CD14-positive monocyte (primary cell): ENCODE results near the gene AMBP. TPM values are rescaled to one million over a fixed set of nuclear protein-coding genes. Genes with fewer than 3 reads are reported as not detected.

ENCODE experiments used
- DNase-seq, 3 donors: peaks; one replicate each; pipeline ENCODE4 v3.0.0-alpha.2; 2011 to 2022
- H2AFZ ChIP-seq: 2 replicates; pipeline ENCODE4 v1.6.0; 2012; ENCODE audit warnings: mild to moderate bottlenecking, low read depth, low read length, inconsistent platforms; ENCODE audit not compliant: insufficient read depth, poor library complexity, severe bottlenecking
- H3K27ac ChIP-seq, 2 donors: 1 replicate in 1 of 2; 2 replicates in 1 of 2; pipeline ENCODE4 v1.5.1; 2012 to 2013; ENCODE audit warnings: low read length in 2 of 2, control low read depth in 1 of 2, inconsistent platforms in 1 of 2, low read depth in 1 of 2, mild to moderate bottlenecking in 1 of 2
- H3K27me3 ChIP-seq, 2 donors: one replicate each; pipeline versions ENCODE4 v1.6.0 to v1.6.1; 2011 to 2013; ENCODE audit warnings: low read length in 2 of 2; ENCODE audit not compliant: control insufficient read depth in 2 of 2, insufficient read depth in 2 of 2
- H3K36me3 ChIP-seq, 2 donors: replicated peaks in 1 of 2; 1 replicate in 1 of 2; 2 replicates in 1 of 2; pipeline versions ENCODE4 v1.5.1 to v1.6.1; 2012 to 2013; ENCODE audit warnings: low read length in 2 of 2, control low read depth in 1 of 2, inconsistent platforms in 1 of 2, mild to moderate bottlenecking in 1 of 2; ENCODE audit not compliant: insufficient read depth in 2 of 2, control insufficient read depth in 1 of 2
- H3K4me1 ChIP-seq, 2 donors: 1 replicate in 1 of 2; 2 replicates in 1 of 2; pipeline versions ENCODE4 v1.5.1 to v1.6.1; 2012 to 2013; ENCODE audit warnings: low read length in 2 of 2, control low read depth in 1 of 2, inconsistent platforms in 1 of 2, mild to moderate bottlenecking in 1 of 2, moderate library complexity in 1 of 2; ENCODE audit not compliant: insufficient read depth in 2 of 2, control insufficient read depth in 1 of 2
- H3K4me2 ChIP-seq: replicated peaks from 2 replicates; pipeline ENCODE3; 2012; ENCODE audit warnings: low read length, moderate library complexity, mild to moderate bottlenecking; ENCODE audit not compliant: poor library complexity, severe bottlenecking; ENCODE audit errors: extremely low read depth
- H3K4me3 ChIP-seq, 3 experiments: fragments of 200-600 bp in 1 of 3; sonication (generic) in 1 of 3; replicated peaks in 1 of 3; 1 replicate in 2 of 3; 2 replicates in 1 of 3; pipeline ENCODE4 v1.5.1; 2011 to 2013; ENCODE audit warnings: low read length in 3 of 3, mild to moderate bottlenecking in 3 of 3, control low read depth in 2 of 3, low read depth in 2 of 3, inconsistent platforms in 1 of 3, moderate library complexity in 1 of 3
- H3K79me2 ChIP-seq: 2 replicates; pipeline ENCODE4 v1.6.0; 2012; ENCODE audit warnings: mild to moderate bottlenecking, control low read depth, inconsistent platforms, low read length, moderate library complexity; ENCODE audit not compliant: insufficient read depth
- H3K9ac ChIP-seq: 2 replicates; pipeline ENCODE4 v1.6.0; 2017; ENCODE audit warnings: low read length, mild to moderate bottlenecking; ENCODE audit not compliant: insufficient read depth, poor library complexity, severe bottlenecking
- H3K9me3 ChIP-seq, 2 donors: replicated peaks in 1 of 2; 1 replicate in 1 of 2; 2 replicates in 1 of 2; pipeline versions ENCODE4 v1.5.1 to v1.6.1; 2012 to 2013; ENCODE audit warnings: low read length in 2 of 2, control low read depth in 1 of 2; ENCODE audit not compliant: control insufficient read depth in 1 of 2, insufficient read depth in 1 of 2
- H4K20me1 ChIP-seq: 2 replicates; pipeline ENCODE4 v1.6.0; 2012; ENCODE audit warnings: mild to moderate bottlenecking, low read length, control low read depth, moderate library complexity; ENCODE audit not compliant: insufficient read depth
- H3K27ac Mint-ChIP-seq, 7 donors: one replicate each; pipeline ENCODE4 v1.8.0; 2020; ENCODE audit warnings: mild to moderate bottlenecking in 7 of 7, mixed read lengths in 7 of 7, moderate library complexity in 6 of 7, inconsistent platforms in 2 of 7
- H3K27me3 Mint-ChIP-seq, 3 donors: one replicate each; pipeline ENCODE4 v1.8.0; 2021 to 2022; ENCODE audit warnings: low read depth in 3 of 3, mild to moderate bottlenecking in 3 of 3, mixed read lengths in 3 of 3, moderate library complexity in 3 of 3, inconsistent platforms in 1 of 3
- H3K36me3 Mint-ChIP-seq, 2 donors: one replicate each; pipeline ENCODE4 v1.8.0; 2020; ENCODE audit warnings: mixed read lengths in 2 of 2, inconsistent platforms in 1 of 2, mild to moderate bottlenecking in 1 of 2
- H3K4me1 Mint-ChIP-seq: one replicate; pipeline ENCODE4 v1.8.0; 2020; ENCODE audit warnings: mild to moderate bottlenecking, mixed read lengths
- H3K4me3 Mint-ChIP-seq, 2 donors: one replicate each; pipeline ENCODE4 v1.8.0; 2020; ENCODE audit warnings: mild to moderate bottlenecking in 2 of 2, mixed read lengths in 2 of 2, moderate library complexity in 1 of 2
- H3K9me3 Mint-ChIP-seq, 7 donors: one replicate each; pipeline ENCODE4 v1.8.0; 2020 to 2022; ENCODE audit warnings: mixed read lengths in 7 of 7, mild to moderate bottlenecking in 6 of 7, moderate library complexity in 6 of 7, inconsistent platforms in 2 of 7
- CTCF ChIP-seq: fragments of 200-600 bp; IDR thresholded peaks from one replicate; pipeline ENCODE4 v1.8.0; 2022; ENCODE audit warnings: antibody characterized with exemption, mild to moderate bottlenecking
- WGBS: methylation state at CpG from one replicate; pipeline ENCODE4 v1.1.5; 2013; ENCODE audit warnings: missing lambda C conversion rate; ENCODE audit not compliant: insufficient coverage; 5-methylcytosine and 5-hydroxymethylcytosine counted together
- intact Hi-C, 2 donors: fragments of 100-400 bp; cut with micrococcal nuclease; formaldehyde crosslinking; loops; one replicate each; pipeline versions ENCODE4 v1.15.0 to v1.15.1; 2023
- polyA plus RNA-seq, 3 donors: library from polyadenylated mRNA; depleted of rRNA in 1 of 3; unstranded in 2 of 3; stranded (reverse) in 1 of 3; fragments of 300-500 nt in 2 of 3; fragments of >200 nt in 1 of 3; fragmentation: Illumina TruSeq in 2 of 3; gene quantifications; 1 replicate in 2 of 3; 2 replicates in 1 of 3; pipeline ENCODE4 v1.2.3, GENCODE V29; 2012 to 2021

The AMBP gene
- polyA plus RNA-seq, 3 donors = not detected

- WGBS = 96% methylated on average over 3 of the region's 5 CpGs
- no peak overlapping the region for H2AFZ ChIP-seq
- no peak overlapping the region for H3K4me2 ChIP-seq
- intact Hi-C loops = no loop called here
- Mint-ChIP-seq H3K9me3 (no peaks in the 10 kb centered on the region), H3K27me3 (peaks cover 3 to 10% (median 5%) of the 10 kb centered on the region in 3 donors), H3K27ac (no peak overlapping the region), H3K4me1 (peaks cover 2% of the 10 kb centered on the region), H3K4me3 (no peak overlapping the region), H3K36me3 (no peaks in the 10 kb centered on the region)
- no peak for DNase-seq
- no peak overlapping the region for H3K9ac ChIP-seq
- no peaks in the 10 kb centered on the region for H3K79me2 ChIP-seq
- H3K27me3 ChIP-seq = peaks cover 0 to 2% of the 10 kb centered on the region in 2 donors
- no peak for TF ChIP-seq CTCF
- no peak overlapping the region for H3K4me3 ChIP-seq
- no peaks in the 10 kb centered on the region for H4K20me1 ChIP-seq
- no peaks in the 10 kb centered on the region for H3K36me3 ChIP-seq
- H3K27ac ChIP-seq = no peak overlapping the region
- no peaks in the 10 kb centered on the region for H3K9me3 ChIP-seq
- no peaks in the 10 kb centered on the region for H3K4me1 ChIP-seq
Observed at GRCh38 chr9:114080195-114080772, 2.2 kb upstream of the AMBP start.

GRCh38 chr9:114078781-114079156 is 669 bp upstream of the AMBP start:
- H3K4me1 Mint-ChIP-seq = peaks cover 2% of the 10 kb centered on the region
- no peak overlapping the region for H3K4me3 Mint-ChIP-seq
- H2AFZ ChIP-seq = no peak overlapping the region
- H3K4me2 ChIP-seq = no peak overlapping the region
- H3K36me3 Mint-ChIP-seq = no peaks in the 10 kb centered on the region
- 100% methylated on average over 4 of the region's 7 CpGs for WGBS
- peaks cover 0 to 9% of the 10 kb centered on the region in 2 donors for H3K27me3 ChIP-seq
- H3K9me3 ChIP-seq = no peaks in the 10 kb centered on the region
- H4K20me1 ChIP-seq = no peaks in the 10 kb centered on the region
- H3K4me3 ChIP-seq = no peak overlapping the region
- no peaks in the 10 kb centered on the region for H3K36me3 ChIP-seq
- H3K27ac Mint-ChIP-seq = no peak overlapping the region
- intact Hi-C loops = no loop called here
- no peak overlapping the region for H3K9ac ChIP-seq
- DNase-seq = no peak
- TF ChIP-seq CTCF = no peak
- H3K9me3 Mint-ChIP-seq = no peaks in the 10 kb centered on the region
- H3K27ac ChIP-seq = no peak overlapping the region
- no peaks in the 10 kb centered on the region for H3K79me2 ChIP-seq
- no peaks in the 10 kb centered on the region for H3K4me1 ChIP-seq
- peaks cover 3 to 16% (median 5%) of the 10 kb centered on the region in 3 donors for H3K27me3 Mint-ChIP-seq
